CD4-positive, alpha-beta T cell (primary cell): ENCODE data around the gene PRRX1. TPM values are rescaled to one million over a fixed set of nuclear protein-coding genes. Genes with fewer than 3 reads are reported as not detected.

Experiments
- ATAC-seq: fragments of 200-7000 bp; cut with Tn5 transposase; one replicate; pipeline ENCODE4 v1.10.0; 2022; ENCODE audit warnings: mild to moderate bottlenecking; ENCODE audit not compliant: poor library complexity
- CTCF ChIA-PET: fragments of 350-600 bp; sonication (Branson Sonifier 250); formaldehyde crosslinking; loops from one replicate; lab custom pipeline; 2021; ENCODE audit warnings: antibody characterized with exemption, inconsistent platforms; lab: Charles Lee
- POLR2A ChIA-PET: fragments of 350-600 bp; sonication (Branson Sonifier 250); formaldehyde crosslinking; loops from one replicate; lab custom pipeline; 2021; ENCODE audit warnings: antibody characterized with exemption, inconsistent platforms; lab: Charles Lee
- DNase-seq, 14 experiments: peaks; one replicate each; pipeline ENCODE4 v3.0.0-alpha.2; 2013 to 2020; ENCODE audit warnings: mixed read lengths in 2 of 14
- H3K27ac ChIP-seq, 2 donors: one replicate each; pipeline versions ENCODE4 v1.5.1 to v1.7.0; 2013; ENCODE audit warnings: low read length in 2 of 2, low read depth in 1 of 2, mild to moderate bottlenecking in 1 of 2
- H3K27me3 ChIP-seq, 2 experiments: 1 replicate in 1 of 2; 2 replicates in 1 of 2; pipeline versions ENCODE4 v1.6.1 to v1.7.0; 2013; ENCODE audit warnings: low read length in 2 of 2, control low read depth in 1 of 2, mild to moderate bottlenecking in 1 of 2, moderate library complexity in 1 of 2; ENCODE audit not compliant: insufficient read depth in 2 of 2, control insufficient read depth in 1 of 2
- H3K36me3 ChIP-seq: one replicate; pipeline ENCODE4 v1.6.1; 2013; ENCODE audit warnings: low read length, control low read depth; ENCODE audit not compliant: insufficient read depth
- H3K4me1 ChIP-seq: one replicate; pipeline ENCODE4 v1.6.1; 2013; ENCODE audit warnings: low read length, control low read depth; ENCODE audit not compliant: insufficient read depth
- H3K4me3 ChIP-seq: one replicate; pipeline ENCODE4 v1.5.1; 2013; ENCODE audit warnings: mild to moderate bottlenecking, low read length, moderate library complexity
- H3K9me3 ChIP-seq, 2 experiments: 1 replicate in 1 of 2; 2 replicates in 1 of 2; pipeline versions ENCODE4 v1.6.1 to v1.7.0; 2013; ENCODE audit warnings: low read length in 2 of 2, mild to moderate bottlenecking in 2 of 2, control low read depth in 1 of 2, moderate library complexity in 1 of 2; ENCODE audit not compliant: control insufficient read depth in 1 of 2, insufficient read depth in 1 of 2
- H3K27ac Mint-ChIP-seq: one replicate; pipeline ENCODE4 v1.8.0; 2020; ENCODE audit warnings: mixed read lengths
- H3K27me3 Mint-ChIP-seq: one replicate; pipeline ENCODE4 v1.8.0; 2021; ENCODE audit warnings: mixed read lengths
- H3K36me3 Mint-ChIP-seq: one replicate; pipeline ENCODE4 v1.8.0; 2021; ENCODE audit warnings: low read depth, mixed read lengths
- H3K4me1 Mint-ChIP-seq: one replicate; pipeline ENCODE4 v1.8.0; 2021; ENCODE audit warnings: low read depth, mixed read lengths
- H3K4me3 Mint-ChIP-seq: one replicate; pipeline ENCODE4 v1.8.0; 2020; ENCODE audit warnings: mild to moderate bottlenecking, mixed read lengths
- H3K9me3 Mint-ChIP-seq: one replicate; pipeline ENCODE4 v1.8.0; 2020; ENCODE audit warnings: mixed read lengths
- CTCF ChIP-seq: fragments of 200-600 bp; IDR thresholded peaks from one replicate; pipeline ENCODE4 v1.8.0; 2022; ENCODE audit warnings: antibody characterized with exemption, mild to moderate bottlenecking
- intact Hi-C, 2 experiments: fragments of 100-400 bp; cut with DNase I in 1 of 2; cut with micrococcal nuclease in 1 of 2; formaldehyde crosslinking; loops; one replicate each; pipeline versions ENCODE4 v1.15.1 to v1.9.0; 2023 to 2025; cut with DNase I, micrococcal nuclease
- total RNA-seq, 174 experiments: library from RNA in 2 of 174; stranded (reverse) in 2 of 174; gene quantifications; one replicate each; pipeline ENCODE4 v1.2.3 and lab custom pipeline; 2021 to 2026

Gene PRRX1
- total RNA-seq, 2 experiments from 2014 or later: not detected

GRCh38 chr1:170755795-170756194 is 91.9 kb downstream of the PRRX1 start:
- H3K4me1 ChIP-seq: no peaks in the 10 kb centered on the region
- ATAC-seq (no peak), DNase-seq (no peak)
- no peaks in the 10 kb centered on the region for H3K36me3 ChIP-seq
- intact Hi-C loops: no loop called here
- H3K27me3 ChIP-seq: no peaks in the 10 kb centered on the region
- no peaks in the 10 kb centered on the region for H3K9me3 ChIP-seq
- H3K36me3 Mint-ChIP-seq: no peaks in the 10 kb centered on the region
- ChIA-PET CTCF (no interaction called here), POLR2A (no interaction called here)
- H3K27me3 Mint-ChIP-seq: peaks cover 10% of the 10 kb centered on the region
- no peaks in the 10 kb centered on the region for H3K9me3 Mint-ChIP-seq
- H3K27ac ChIP-seq: no peak overlapping the region
- no peak for TF ChIP-seq CTCF
- no peaks in the 10 kb centered on the region for H3K4me1 Mint-ChIP-seq
- no peak overlapping the region for H3K27ac Mint-ChIP-seq
- no peak overlapping the region for H3K4me3 Mint-ChIP-seq
- no peak overlapping the region for H3K4me3 ChIP-seq

GRCh38 chr1:170758992-170759391 is 95.1 kb downstream of the PRRX1 start:
- TF ChIP-seq CTCF: no peak
- H3K4me3 ChIP-seq: no peak overlapping the region
- Mint-ChIP-seq H3K27me3 (no peaks in the 10 kb centered on the region), H3K27ac (no peak overlapping the region), H3K9me3 (no peaks in the 10 kb centered on the region), H3K36me3 (no peaks in the 10 kb centered on the region), H3K4me1 (no peaks in the 10 kb centered on the region), H3K4me3 (no peak overlapping the region)
- intact Hi-C loops: no loop called here
- H3K4me1 ChIP-seq: no peaks in the 10 kb centered on the region
- H3K36me3 ChIP-seq: no peaks in the 10 kb centered on the region
- ATAC-seq (no peak), DNase-seq (no peak)
- H3K27ac ChIP-seq: no peak overlapping the region
- ChIA-PET CTCF (no interaction called here), POLR2A (no interaction called here)
- H3K27me3 ChIP-seq: no peaks in the 10 kb centered on the region
- no peaks in the 10 kb centered on the region for H3K9me3 ChIP-seq

- intact Hi-C loops: no loop called here
- no peak overlapping the region for H3K27ac ChIP-seq
- ChIA-PET CTCF (no interaction called here), POLR2A (no interaction called here)
- no peak overlapping the region for H3K4me3 Mint-ChIP-seq
- no peaks in the 10 kb centered on the region for H3K4me1 Mint-ChIP-seq
- no peaks in the 10 kb centered on the region for H3K4me1 ChIP-seq
- no peaks in the 10 kb centered on the region for H3K27me3 ChIP-seq
- TF ChIP-seq CTCF: no peak
- no peak overlapping the region for H3K27ac Mint-ChIP-seq
- H3K27me3 Mint-ChIP-seq: peaks cover 8% of the 10 kb centered on the region
- H3K9me3 ChIP-seq: no peaks in the 10 kb centered on the region
- H3K36me3 ChIP-seq: no peaks in the 10 kb centered on the region
- H3K4me3 ChIP-seq: no peak overlapping the region
- H3K9me3 Mint-ChIP-seq: no peaks in the 10 kb centered on the region
- no peak for ATAC-seq
- DNase-seq: no peak
- no peaks in the 10 kb centered on the region for H3K36me3 Mint-ChIP-seq
These were observed 101.3 kb downstream of the PRRX1 start for GRCh38 chr1:170765279-170765678.
